Heart right ventricle (tissue), 16 donors: Measurements from ENCODE around the gene SBF2. TPM values are rescaled to one million over a fixed set of nuclear protein-coding genes. Genes with fewer than 3 reads are reported as not detected.

ENCODE experiments used
- ATAC-seq, 8 donors: fragments of 200-7000 bp; cut with Tn5 transposase; one replicate each; pipeline ENCODE4 v1.9.1; 2020; ENCODE audit warnings: mild to moderate bottlenecking in 8 of 8, moderate library complexity in 8 of 8, moderate number of reproducible peaks in 1 of 8
- DNase-seq, 2 donors: peaks; one replicate each; pipeline ENCODE4 v3.0.0-alpha.2; 2020
- H3K27ac ChIP-seq, 10 donors: fragments of 200-600 bp; sonication (generic) in 2 of 10; one replicate each; pipeline versions ENCODE4 v1.5.0 to v1.8.0; 2020 to 2022; ENCODE audit warnings: mild to moderate bottlenecking in 3 of 10
- H3K27me3 ChIP-seq, 7 donors: fragments of 200-600 bp; one replicate each; pipeline ENCODE4 v1.8.0; 2021 to 2022; ENCODE audit warnings: mild to moderate bottlenecking in 2 of 7
- H3K36me3 ChIP-seq, 9 donors: fragments of 200-600 bp; sonication (generic) in 1 of 9; one replicate each; pipeline versions ENCODE4 v1.5.0 to v1.8.0; 2020 to 2022; ENCODE audit warnings: mild to moderate bottlenecking in 2 of 9
- H3K4me1 ChIP-seq, 9 donors: fragments of 200-600 bp; sonication (generic) in 1 of 9; one replicate each; pipeline versions ENCODE4 v1.5.0 to v1.8.0; 2020 to 2022; ENCODE audit warnings: mild to moderate bottlenecking in 4 of 9
- H3K4me3 ChIP-seq, 10 donors: fragments of 200-600 bp; sonication (generic) in 2 of 10; one replicate each; pipeline versions ENCODE4 v1.5.0 to v1.8.0; 2020 to 2022; ENCODE audit warnings: mild to moderate bottlenecking in 7 of 10, moderate library complexity in 2 of 10
- H3K9me3 ChIP-seq, 11 donors: fragments of 200-600 bp in 10 of 11; sonication (generic) in 2 of 11; one replicate each; pipeline versions ENCODE4 v1.5.0 to v1.8.0; 2013 to 2022; ENCODE audit warnings: mild to moderate bottlenecking in 2 of 11, control low read depth in 1 of 11, moderate library complexity in 1 of 11
- WGBS, 2 donors: extraction: QIAGEN DNeasy Blood & Tissue Kit; methylation state at CpG; one replicate each; pipeline ENCODE4 v1.1.7; 2013; ENCODE audit warnings: inconsistent platforms in 1 of 2; 5-methylcytosine and 5-hydroxymethylcytosine counted together
- intact Hi-C, 10 donors: fragments of 100-400 bp; cut with DNase I; formaldehyde crosslinking; loops; one replicate each; pipeline versions ENCODE4 v1.11.1 to v1.14.2; 2022
- polyA plus RNA-seq, 2 donors: library from polyadenylated mRNA; stranded (reverse); fragments of 200-250 nt; gene quantifications; one replicate each; pipeline ENCODE4 v1.2.3, GENCODE V29; 2013
- total RNA-seq, 10 donors: library from RNA; stranded (reverse); fragmentation: NEBNext Ultra II Directional in 3 of 10; extraction: Animal tissue kit (Norgen Biotek cat#: 25700) in 3 of 10; gene quantifications; one replicate each; pipeline versions ENCODE4 v1.2.1 to v1.2.4, GENCODE V29; 2021 to 2023
- TF ChIP-seq, protein P1 (sequence below), 9 donors: fragments of 200-600 bp; sonication (generic) in 2 of 9; IDR thresholded peaks; one replicate each; pipeline versions ENCODE4 v1.5.0 to v1.8.0; 2021 to 2022; ENCODE audit warnings: antibody characterized with exemption in 9 of 9, mild to moderate bottlenecking in 5 of 9, moderate library complexity in 1 of 9
- donor health status: Arrhythmogenic right ventricular cardiomyopathy.
- donor health status: ischemic (EF 13 %, LVEDD 7.1; RV severe dilation, severe dysfunction).
- donor health status: healthy with polysubstance abuse.
- donor health status: DM: no; HTN: yes; CAD: no.
- donor health status: DM: no; HTN: no; CAD: no.
- donor health status: ischemic (EF 25% LVEDD 6.9; RV normal size, moderate dysfunction).
- donor health status: ischemic (EF 25% LVEDD 5.7; RV mildly dilated, moderate dysfunction).
- donor health status: healthy.
- donor health status: DM: yes; HTN: yes; CAD: no.
- donor health status: Ischemic cardiomyopathy.
- donor health status: ischemic (EF 35%, LVEDD 5.7; RV mildly dilated, moderate dysfunction).
- donor health status: nonischemic (EF 11% LVEDD 7.7; RV severe dilation, severe dysfunction).
- donor health status: DM: yes; HTN: yes; CAD: no.
- donor health status: PGD.
- donor health status: ischemic (EF 29% LVEDD 5.4; RV normal size, mild dysfunction).
- donor health status: nonischemic (EF 23%, LVEDD 6.1; RV moderate dilation, normal function).

The SBF2 gene
- total and polyA plus RNA-seq, 12 donors: 8.9 to 27.1 (median 21.2) TPM

DNA sequence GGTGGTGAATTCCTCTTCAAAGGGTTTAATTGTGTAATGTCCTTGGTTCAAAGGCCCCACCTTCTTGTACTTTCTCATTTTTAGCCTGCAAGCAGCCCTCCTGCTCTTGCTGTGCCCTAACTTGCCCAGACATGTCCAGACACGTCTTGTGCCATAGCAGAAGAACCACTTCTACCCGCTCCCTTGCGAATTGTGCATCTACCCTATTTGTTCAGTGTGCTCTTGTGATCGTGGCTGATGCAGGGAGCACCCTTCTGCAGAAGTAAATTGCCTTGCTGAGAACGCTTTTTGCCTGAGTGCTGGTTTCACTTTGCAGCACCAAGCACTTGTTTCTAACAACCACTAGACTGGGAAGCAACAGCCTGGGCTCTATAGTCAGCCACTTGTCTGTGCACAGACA, 249.4 kb downstream of the SBF2 start:
- intact Hi-C loops: no loop called here
- ATAC-seq (no peak), DNase-seq (no peak)
- no peak overlapping the region for H3K4me3 ChIP-seq
- WGBS, 2 donors: 96 to 97% methylated on average over 5 of the region's 5 CpGs
- H3K9me3 ChIP-seq: peaks cover 0 to 44% (median 24%) of the 10 kb centered on the region in 11 donors
- H3K36me3 ChIP-seq: peaks cover 0 to 18% (median 0%) of the 10 kb centered on the region in 9 donors
- H3K27ac ChIP-seq: no peak overlapping the region
- TF ChIP-seq, protein P1, sequence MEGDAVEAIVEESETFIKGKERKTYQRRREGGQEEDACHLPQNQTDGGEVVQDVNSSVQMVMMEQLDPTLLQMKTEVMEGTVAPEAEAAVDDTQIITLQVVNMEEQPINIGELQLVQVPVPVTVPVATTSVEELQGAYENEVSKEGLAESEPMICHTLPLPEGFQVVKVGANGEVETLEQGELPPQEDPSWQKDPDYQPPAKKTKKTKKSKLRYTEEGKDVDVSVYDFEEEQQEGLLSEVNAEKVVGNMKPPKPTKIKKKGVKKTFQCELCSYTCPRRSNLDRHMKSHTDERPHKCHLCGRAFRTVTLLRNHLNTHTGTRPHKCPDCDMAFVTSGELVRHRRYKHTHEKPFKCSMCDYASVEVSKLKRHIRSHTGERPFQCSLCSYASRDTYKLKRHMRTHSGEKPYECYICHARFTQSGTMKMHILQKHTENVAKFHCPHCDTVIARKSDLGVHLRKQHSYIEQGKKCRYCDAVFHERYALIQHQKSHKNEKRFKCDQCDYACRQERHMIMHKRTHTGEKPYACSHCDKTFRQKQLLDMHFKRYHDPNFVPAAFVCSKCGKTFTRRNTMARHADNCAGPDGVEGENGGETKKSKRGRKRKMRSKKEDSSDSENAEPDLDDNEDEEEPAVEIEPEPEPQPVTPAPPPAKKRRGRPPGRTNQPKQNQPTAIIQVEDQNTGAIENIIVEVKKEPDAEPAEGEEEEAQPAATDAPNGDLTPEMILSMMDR (IDR thresholded peaks at IDR 0.05): no peak
- peaks cover 0 to 26% (median 6%) of the 10 kb centered on the region in 9 donors for H3K4me1 ChIP-seq
- H3K27me3 ChIP-seq: no peaks in the 10 kb centered on the region

DNA sequence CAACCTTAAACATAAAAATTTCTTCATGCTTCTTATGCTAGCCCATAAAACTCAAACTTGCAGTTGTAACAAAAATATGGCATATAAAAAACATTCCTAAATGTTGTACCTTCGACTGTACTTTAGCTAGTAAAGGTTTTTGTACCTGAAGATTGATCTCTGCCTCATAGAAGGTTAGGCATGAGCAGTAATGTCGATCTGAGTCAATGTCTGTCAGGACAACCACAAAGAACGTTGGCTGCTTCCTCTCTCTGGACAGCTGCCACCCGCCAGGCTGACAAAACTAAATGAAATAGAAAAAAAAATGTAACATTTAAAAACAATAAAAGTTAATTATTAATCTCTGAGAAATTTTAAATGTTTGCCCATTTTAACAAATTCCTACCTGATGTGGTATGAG, 251.3 kb downstream of the SBF2 start:
- peaks cover 0 to 18% (median 0%) of the 10 kb centered on the region in 9 donors for H3K36me3 ChIP-seq
- WGBS, 2 donors: 86 to 88% methylated on average over 4 of the region's 4 CpGs
- H3K4me3 ChIP-seq: no peak overlapping the region
- peaks cover 0 to 37% (median 15%) of the 10 kb centered on the region in 9 donors for H3K4me1 ChIP-seq
- H3K27ac ChIP-seq: no peak overlapping the region
- no peak for DNase-seq
- TF ChIP-seq, protein P1 (IDR thresholded peaks at IDR 0.05): no peak
- no peaks in the 10 kb centered on the region for H3K27me3 ChIP-seq
- peaks cover 0 to 44% (median 24%) of the 10 kb centered on the region in 11 donors for H3K9me3 ChIP-seq
- intact Hi-C loops: no loop called here
- no peak for ATAC-seq

DNA sequence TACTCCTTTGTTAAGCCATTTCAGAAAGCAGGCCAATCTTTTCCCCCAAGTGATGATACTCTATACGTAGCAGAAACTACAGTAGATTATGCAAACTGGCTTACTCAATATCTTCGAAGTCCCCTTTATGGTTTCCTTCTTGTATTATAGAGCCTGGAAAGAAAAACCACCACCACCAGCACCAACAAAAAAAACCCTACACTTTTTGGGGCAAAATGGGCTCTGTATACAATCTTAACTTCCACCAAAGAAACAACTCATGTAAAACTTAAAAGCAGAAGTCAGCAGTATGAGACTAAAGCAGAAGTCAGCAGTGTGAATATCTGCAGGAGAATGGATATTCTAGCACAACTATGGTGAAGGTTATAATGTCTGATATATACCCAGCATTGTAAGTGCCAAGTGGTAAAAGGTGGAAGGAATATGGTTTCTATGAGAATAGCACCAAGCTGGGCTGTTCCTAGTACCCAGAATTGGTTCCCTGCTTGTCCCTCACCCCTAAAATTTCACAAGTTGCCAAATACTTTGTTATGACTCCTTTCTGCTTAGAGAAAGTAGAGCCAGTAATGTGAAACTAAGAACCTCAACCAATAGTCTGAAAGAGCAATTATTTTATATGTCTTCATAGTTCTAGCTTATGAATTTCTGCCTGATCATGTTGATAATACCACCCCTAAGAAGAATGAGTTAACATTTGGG, 252.1 kb downstream of the SBF2 start:
- H3K4me3 ChIP-seq: no peak overlapping the region
- no peak for ATAC-seq

DNA sequence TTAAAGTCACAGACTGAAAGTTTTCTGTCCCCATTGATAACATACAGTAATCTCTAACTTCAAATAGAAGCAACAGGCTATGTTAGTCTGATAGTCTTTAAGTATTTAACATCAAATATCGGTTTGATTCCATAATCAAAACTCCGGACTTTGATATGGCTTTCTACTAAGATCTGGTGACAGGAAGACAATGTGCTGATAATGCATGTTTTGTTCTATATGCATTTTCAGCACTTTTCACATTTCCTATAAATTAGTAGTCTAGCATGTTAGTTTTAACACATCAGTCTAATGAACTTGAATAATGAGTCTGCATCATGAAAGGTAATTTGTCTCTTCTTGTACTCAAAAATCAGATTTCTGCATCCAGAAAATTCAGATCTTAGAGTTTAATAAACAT, 252.7 kb downstream of the SBF2 start:
- DNase-seq (no peak), ATAC-seq (no peak)
- H3K9me3 ChIP-seq: peaks cover 0 to 34% (median 24%) of the 10 kb centered on the region in 11 donors
- no peaks in the 10 kb centered on the region for H3K27me3 ChIP-seq
- intact Hi-C loops: no loop called here
- peak overlapping the region in 1 of 10 donors; percentile 35 for H3K27ac ChIP-seq
- peaks cover 0 to 37% (median 15%) of the 10 kb centered on the region in 9 donors for H3K4me1 ChIP-seq
- 74 to 90% methylated on average over 2 of the region's 2 CpGs for WGBS, 2 donors
- no peak overlapping the region for H3K4me3 ChIP-seq
- TF ChIP-seq, protein P1 (IDR thresholded peaks at IDR 0.05): no peak
- peaks cover 0 to 18% (median 0%) of the 10 kb centered on the region in 9 donors for H3K36me3 ChIP-seq

More for the DNA sequence above, 252.1 kb downstream of the SBF2 start:
- peaks cover 0 to 37% (median 15%) of the 10 kb centered on the region in 9 donors for H3K4me1 ChIP-seq
- H3K27ac ChIP-seq: peak overlapping the region in 1 of 10 donors; percentile 35
- TF ChIP-seq, protein P1 (IDR thresholded peaks at IDR 0.05): no peak
- WGBS, 2 donors: 89% methylated on average over 2 of the region's 2 CpGs
- H3K9me3 ChIP-seq: peaks cover 0 to 40% (median 24%) of the 10 kb centered on the region in 11 donors
- no peak for DNase-seq
- H3K36me3 ChIP-seq: peaks cover 0 to 18% (median 0%) of the 10 kb centered on the region in 9 donors
- H3K27me3 ChIP-seq: no peaks in the 10 kb centered on the region
- intact Hi-C loops: no loop called here
